SW 1271 (cell line): ENCODE results near the gene USP17L27.
"Not testable (repeated sequence)": the region's sequence is repeated elsewhere in the genome, so short reads cannot be mapped to it uniquely, and the experiment has no call there.

ENCODE experiments used
- DNase-seq, 2 experiments: peaks; one replicate each; lab custom pipeline; 2025; lab: John Stamatoyannopoulos, UW

USP17L27 gene

GRCh38 chr4:9343848-9344247 is at the start of gene USP17L27:
Gene USP17L27, plus strand, starts transcription at chr4:9344148. Its CDS starts 0 bp downstream, at chr4:9344148.
- not testable (repeated sequence) for DNase-seq

GRCh38 chr4:9324191-9324590 is 19.8 kb upstream of the USP17L27 start:
- DNase-seq: not testable (repeated sequence)

GRCh38 chr4:9324865-9325264 is 19.1 kb upstream of the USP17L27 start, which contains the start of gene USP17L24:
Gene USP17L24, plus strand, starts transcription at chr4:9325165. Its CDS starts 0 bp downstream, at chr4:9325165.
- not testable (repeated sequence) for DNase-seq

- not testable (repeated sequence) for DNase-seq
Measured at GRCh38 chr4:9329611-9330010, 14.3 kb upstream of the USP17L27 start, which contains the start of gene USP17L25. Gene USP17L25, plus strand, starts transcription at chr4:9329911. Its CDS starts 0 bp downstream, at chr4:9329911.

GRCh38 chr4:9334358-9334757 is 9.6 kb upstream of the USP17L27 start, which contains the start of gene USP17L26:
Gene USP17L26, plus strand, starts transcription at chr4:9334658. Its CDS starts 0 bp downstream, at chr4:9334658.
- DNase-seq: not testable (repeated sequence)

- not testable (repeated sequence) for DNase-seq
Measured at GRCh38 chr4:9339103-9339502, 4.8 kb upstream of the USP17L27 start, which contains the start of gene USP17L5. Gene USP17L5, plus strand, starts transcription at chr4:9339403. Its CDS starts 0 bp downstream, at chr4:9339403.

GRCh38 chr4:9348593-9348992 is 4.6 kb downstream of the USP17L27 start, which contains the start of gene USP17L28:
Gene USP17L28, plus strand, starts transcription at chr4:9348893. Its CDS starts 0 bp downstream, at chr4:9348893.
- DNase-seq: not testable (repeated sequence)

GRCh38 chr4:9350866-9351265 is 6.9 kb downstream of the USP17L27 start:
- not testable (repeated sequence) for DNase-seq

GRCh38 chr4:9353338-9353737 is 9.4 kb downstream of the USP17L27 start, which contains the start of gene USP17L29:
Gene USP17L29, plus strand, starts transcription at chr4:9353638. Its CDS starts 0 bp downstream, at chr4:9353638.
- not testable (repeated sequence) for DNase-seq

- not testable (repeated sequence) for DNase-seq
Measured at GRCh38 chr4:9362829-9363228, 18.9 kb downstream of the USP17L27 start, which contains the start of gene USP17L30. Gene USP17L30, plus strand, starts transcription at chr4:9363129. Its CDS starts 0 bp downstream, at chr4:9363129.

- DNase-seq: not testable (repeated sequence)
Measured at GRCh38 chr4:9379881-9380280, 35.9 kb downstream of the USP17L27 start.

- DNase-seq: not testable (repeated sequence)
Measured at GRCh38 chr4:9381012-9381534, 37.1 kb downstream of the USP17L27 start.

- DNase-seq: no peak
Measured at GRCh38 chr4:9384126-9384525, 40.2 kb downstream of the USP17L27 start.

GRCh38 chr4:9389001-9389400 is 45.1 kb downstream of the USP17L27 start:
- not testable (repeated sequence) for DNase-seq
